GM21619 (cell line): ENCODE measurements around the gene TBX10.
"Not testable (repeated sequence)": the region's sequence is repeated elsewhere in the genome, so short reads cannot be mapped to it uniquely, and the experiment has no call there.

Experiments used
- ATAC-seq: cut with Tn5 transposase; IDR thresholded peaks from one replicate; pipeline ENCODE4 v1.9.1; 2021; ENCODE audit not compliant: unreplicated experiment

Gene TBX10

GRCh38 chr11:67646535-67647336 is 7.2 kb upstream of the TBX10 start:
- peak; percentile 35 for ATAC-seq

GRCh38 chr11:67645521-67646461 is 6.2 kb upstream of the TBX10 start:
- no peak for ATAC-seq

GRCh38 chr11:67644472-67645418 is 5.2 kb upstream of the TBX10 start:
- ATAC-seq = no peak

GRCh38 chr11:67644042-67644441 is 4.5 kb upstream of the TBX10 start:
- no peak for ATAC-seq

- no peak for ATAC-seq
Measured at GRCh38 chr11:67642173-67643120, 2.9 kb upstream of the TBX10 start.

- ATAC-seq = no peak
Measured at GRCh38 chr11:67641338-67642172, 2.0 kb upstream of the TBX10 start.

GRCh38 chr11:67640758-67641337 is 1.3 kb upstream of the TBX10 start:
- ATAC-seq = no peak

GRCh38 chr11:67640021-67640757 is 626 bp upstream of the TBX10 start:
- ATAC-seq = no peak

GRCh38 chr11:67638535-67639437 is 777 bp downstream of the TBX10 start:
- no peak for ATAC-seq

- ATAC-seq = not testable (repeated sequence)
Measured at GRCh38 chr11:67637441-67637840, 2.1 kb downstream of the TBX10 start.

GRCh38 chr11:67636962-67637361 is 2.6 kb downstream of the TBX10 start:
- no peak for ATAC-seq

- no peak for ATAC-seq
Measured at GRCh38 chr11:67635231-67635521, 4.4 kb downstream of the TBX10 start.

GRCh38 chr11:67634366-67635230 is 5.0 kb downstream of the TBX10 start:
- ATAC-seq = no peak

- no peak for ATAC-seq
Measured at GRCh38 chr11:67633758-67634365, 5.7 kb downstream of the TBX10 start.

GRCh38 chr11:67632982-67633755 is 6.4 kb downstream of the TBX10 start:
- no peak for ATAC-seq
